AG08396 (cell line): ENCODE data around the gene IFNK.
"Not testable (repeated sequence)": the region's sequence is repeated elsewhere in the genome, so short reads cannot be mapped to it uniquely, and the experiment has no call there.

Experiments
- DNase-seq: peaks from one replicate; pipeline ENCODE4 v3.0.0; 2012; ENCODE audit warnings: low spot score, mixed read lengths

Gene IFNK, protein sequence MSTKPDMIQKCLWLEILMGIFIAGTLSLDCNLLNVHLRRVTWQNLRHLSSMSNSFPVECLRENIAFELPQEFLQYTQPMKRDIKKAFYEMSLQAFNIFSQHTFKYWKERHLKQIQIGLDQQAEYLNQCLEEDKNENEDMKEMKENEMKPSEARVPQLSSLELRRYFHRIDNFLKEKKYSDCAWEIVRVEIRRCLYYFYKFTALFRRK

GRCh38 chr9:27524236-27524635 lies at the start of gene IFNK:
Gene IFNK, plus strand, starts transcription at chr9:27524290. Its CDS starts 47 bp downstream, at chr9:27524337.
- DNase-seq, result no peak

DNA sequence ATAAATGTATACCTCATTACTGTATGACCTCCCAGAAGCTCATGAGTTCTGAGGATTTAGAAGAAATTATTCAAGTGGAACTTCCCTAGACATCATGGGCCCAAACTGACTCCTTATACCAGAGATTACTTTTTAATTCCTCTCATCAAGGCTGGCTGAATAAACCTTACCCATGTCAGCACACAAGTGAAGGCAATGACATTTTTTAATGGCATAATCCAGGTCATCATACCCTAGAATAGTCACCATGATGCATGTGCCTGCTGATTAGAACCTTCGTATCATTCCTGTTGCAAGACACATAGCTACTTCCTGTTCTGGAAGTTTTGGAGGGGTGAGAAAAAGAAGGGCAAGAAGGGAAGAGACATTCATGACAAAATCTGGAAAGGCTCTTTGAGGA lies 49.8 kb upstream of the IFNK start:
- no peak for DNase-seq

DNA sequence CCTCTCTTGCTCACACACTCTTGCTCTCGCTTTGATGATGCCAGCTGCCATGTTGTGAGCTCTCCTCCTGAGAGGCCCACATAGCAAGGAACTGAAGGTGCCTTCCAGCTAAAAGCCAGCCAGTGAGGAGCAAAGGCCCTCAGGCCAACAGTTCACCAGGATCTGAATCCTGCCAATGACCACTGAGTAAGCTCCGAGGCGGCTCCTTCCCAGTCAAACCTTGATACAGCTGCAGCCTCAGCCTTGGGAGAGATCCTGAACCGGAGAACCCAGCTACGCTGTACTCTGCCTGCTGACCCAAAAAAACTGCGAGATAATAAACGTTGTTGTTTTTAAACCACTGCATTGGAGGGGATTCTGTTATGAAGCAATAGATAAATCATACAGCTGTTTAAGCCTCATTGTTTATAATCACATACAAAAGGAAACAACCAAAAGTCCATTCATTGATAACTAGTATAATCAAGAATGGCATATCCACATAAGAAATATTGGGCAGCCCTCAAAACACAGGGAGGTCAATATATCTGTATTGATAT lies 49.0 kb upstream of the IFNK start:
- DNase-seq, result no peak

GRCh38 chr9:27476870-27477515 lies 47.1 kb upstream of the IFNK start:
- DNase-seq, result no peak

GRCh38 chr9:27478322-27478721 lies 45.8 kb upstream of the IFNK start:
- no peak for DNase-seq

- DNase-seq, result no peak
Measured at GRCh38 chr9:27482709-27483108, 41.4 kb upstream of the IFNK start.

DNA sequence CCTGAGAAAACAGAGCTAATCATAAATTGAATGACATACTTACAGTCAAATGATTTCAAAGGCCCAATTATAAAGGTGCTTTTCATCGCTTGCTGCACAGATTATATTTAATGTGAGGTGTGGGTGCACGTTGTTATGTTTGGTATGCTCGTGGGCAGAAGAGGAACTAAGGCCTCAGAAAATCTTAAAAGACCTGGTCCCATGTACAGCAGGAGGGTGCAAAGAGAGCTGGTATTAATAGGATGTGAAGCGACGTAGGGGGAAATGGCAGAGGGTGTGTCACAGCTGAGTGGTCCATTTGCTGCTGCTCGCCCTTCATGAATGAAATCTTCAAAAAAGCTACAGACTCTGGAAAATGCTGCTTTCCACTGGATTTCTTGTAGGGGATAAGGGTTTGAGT lies 40.5 kb upstream of the IFNK start:
- DNase-seq, result no peak

DNA sequence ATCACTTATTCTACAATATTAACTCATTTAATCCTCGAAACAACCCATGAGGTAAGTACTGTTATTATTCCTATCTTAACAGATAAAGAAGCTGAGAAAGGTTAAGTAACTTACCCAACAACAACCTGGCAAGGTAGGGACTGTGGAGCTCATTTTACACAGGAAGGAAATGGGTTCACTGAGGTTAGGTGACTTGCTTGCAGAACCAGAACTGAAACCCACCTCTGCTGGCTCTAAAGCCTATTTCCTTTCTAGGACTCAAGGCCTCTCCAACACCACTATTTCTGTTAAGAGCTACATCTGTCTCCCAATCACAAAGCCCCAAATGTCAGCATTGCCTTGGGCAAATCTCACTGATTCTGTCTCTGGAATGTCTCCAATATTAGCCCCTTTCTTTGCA lies 38.9 kb upstream of the IFNK start:
- no peak for DNase-seq

GRCh38 chr9:27487128-27487640 lies 36.9 kb upstream of the IFNK start:
- DNase-seq, result no peak

DNA sequence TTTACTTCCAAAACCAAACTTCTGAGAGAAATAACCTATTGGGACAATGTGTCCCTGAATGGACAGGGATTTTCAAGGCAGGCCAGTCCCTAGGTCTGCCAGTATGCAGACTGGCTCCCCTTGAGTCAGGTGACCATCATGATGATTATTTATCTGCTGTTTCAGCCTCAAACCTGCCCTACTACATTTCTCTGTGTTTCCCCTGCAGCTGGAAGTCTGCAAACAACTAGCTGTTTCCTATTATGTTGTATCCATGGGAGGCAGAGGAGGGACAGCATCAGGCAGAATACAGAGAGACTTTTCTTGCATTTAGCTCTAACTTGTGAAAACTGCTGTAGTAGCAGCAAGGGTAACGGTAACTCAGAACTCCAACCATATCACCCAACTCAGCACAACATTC lies 36.2 kb upstream of the IFNK start:
- no peak for DNase-seq

DNA sequence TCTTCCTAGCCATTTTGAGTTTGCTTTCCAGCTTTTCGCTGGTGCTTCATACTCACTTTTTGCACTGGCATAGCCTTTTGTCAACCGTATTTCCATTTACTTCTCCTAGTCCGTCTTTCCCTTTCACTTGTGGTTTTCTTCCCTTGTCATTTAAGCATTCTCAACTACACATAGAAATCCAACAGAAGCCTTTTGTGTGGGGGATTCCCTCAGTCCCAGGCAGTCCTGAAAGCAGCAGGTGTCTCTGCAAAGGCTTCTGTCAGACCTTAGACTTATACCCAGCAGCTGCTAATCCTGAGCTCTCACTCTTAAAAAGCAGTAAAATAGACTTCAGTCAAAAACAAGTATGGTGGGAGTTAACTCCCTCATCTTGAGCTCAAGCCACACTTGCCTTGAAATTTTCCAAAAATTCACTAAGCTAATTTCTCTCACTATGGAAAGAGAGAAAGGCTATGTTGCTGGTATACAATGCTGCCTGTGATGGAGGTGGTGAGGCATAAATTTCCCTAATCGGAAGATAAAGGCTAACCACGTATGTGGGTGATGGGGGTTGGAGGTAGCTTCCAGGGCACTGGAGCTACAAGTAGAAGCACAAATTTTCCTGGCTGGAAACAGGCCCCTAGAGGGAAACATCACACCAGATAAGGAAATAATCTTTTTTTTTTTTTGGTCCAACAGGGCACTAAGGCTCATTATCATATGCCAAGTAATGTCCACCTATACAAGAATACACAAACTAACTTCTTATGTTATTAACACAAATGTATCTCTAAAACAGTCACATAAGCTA lies 34.8 kb upstream of the IFNK start:
- DNase-seq, result no peak

DNA sequence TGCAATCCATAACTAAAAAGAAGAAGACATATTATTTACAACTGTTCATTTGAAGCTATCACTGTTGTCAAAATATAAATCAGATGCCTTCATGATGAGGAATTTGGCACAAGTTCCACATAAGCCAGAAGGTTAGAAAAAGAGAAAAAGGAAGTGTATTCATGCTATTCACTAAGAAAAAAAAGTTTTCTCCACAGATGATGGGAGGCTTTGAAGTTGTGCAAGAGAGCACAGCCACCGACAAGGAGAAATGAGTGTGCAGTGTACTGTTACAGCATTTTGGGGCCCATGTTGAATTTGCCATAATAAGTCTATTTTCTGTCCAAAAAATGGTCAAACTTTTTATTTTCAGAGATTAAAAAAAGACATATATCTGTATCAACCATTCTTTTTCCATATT lies 32.9 kb upstream of the IFNK start:
- no peak for DNase-seq

- DNase-seq, result no peak
Measured at GRCh38 chr9:27495480-27496134, 28.5 kb upstream of the IFNK start.

DNA sequence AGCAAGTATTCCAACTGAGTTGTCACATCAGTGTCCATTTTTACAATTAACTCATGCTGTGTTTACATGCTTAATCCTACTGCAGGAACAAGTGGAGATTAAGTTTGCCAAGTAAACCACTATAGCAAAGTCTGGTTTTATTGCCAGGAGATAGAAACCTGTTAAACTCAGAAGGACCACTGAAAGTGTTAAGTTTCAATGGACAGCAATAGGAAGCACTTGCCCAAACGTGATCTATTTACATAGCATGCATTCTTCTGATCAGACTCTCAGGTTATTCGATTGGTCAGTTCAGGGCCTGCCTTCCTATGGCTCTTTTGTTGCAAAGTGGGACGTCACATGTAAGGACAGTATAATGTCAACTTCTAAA lies 28.0 kb upstream of the IFNK start:
- DNase-seq, result no peak

- no peak for DNase-seq
Measured at GRCh38 chr9:27497883-27498417, 26.1 kb upstream of the IFNK start.

DNA sequence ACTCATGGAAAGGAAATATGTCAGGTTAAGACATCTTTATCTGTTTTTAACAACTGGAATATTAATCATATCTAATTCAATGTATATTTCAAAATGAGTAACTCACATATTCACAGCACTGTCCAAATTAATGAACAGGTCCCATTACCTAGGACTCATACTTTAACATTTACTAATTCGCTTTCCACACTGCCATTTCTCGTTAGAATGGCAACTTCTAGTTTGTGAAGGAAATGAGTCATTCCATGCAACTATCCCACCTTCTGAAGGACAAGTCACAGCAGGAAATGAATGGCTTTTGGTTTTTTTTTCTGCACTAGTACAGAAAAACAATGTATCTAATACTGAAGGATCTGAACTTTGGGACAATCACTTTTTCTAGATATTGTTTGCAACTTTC lies 24.6 kb upstream of the IFNK start:
- no peak for DNase-seq

GRCh38 chr9:27500902-27501301 lies 23.2 kb upstream of the IFNK start:
- not testable (repeated sequence) for DNase-seq

GRCh38 chr9:27503623-27504022 lies 20.5 kb upstream of the IFNK start:
- DNase-seq, result no peak

- no peak for DNase-seq
Measured at GRCh38 chr9:27504259-27504658, 19.8 kb upstream of the IFNK start.

- DNase-seq, result no peak
Measured at GRCh38 chr9:27505744-27506161, 18.3 kb upstream of the IFNK start.

GRCh38 chr9:27506981-27507380 lies 17.1 kb upstream of the IFNK start:
- DNase-seq, result no peak

DNA sequence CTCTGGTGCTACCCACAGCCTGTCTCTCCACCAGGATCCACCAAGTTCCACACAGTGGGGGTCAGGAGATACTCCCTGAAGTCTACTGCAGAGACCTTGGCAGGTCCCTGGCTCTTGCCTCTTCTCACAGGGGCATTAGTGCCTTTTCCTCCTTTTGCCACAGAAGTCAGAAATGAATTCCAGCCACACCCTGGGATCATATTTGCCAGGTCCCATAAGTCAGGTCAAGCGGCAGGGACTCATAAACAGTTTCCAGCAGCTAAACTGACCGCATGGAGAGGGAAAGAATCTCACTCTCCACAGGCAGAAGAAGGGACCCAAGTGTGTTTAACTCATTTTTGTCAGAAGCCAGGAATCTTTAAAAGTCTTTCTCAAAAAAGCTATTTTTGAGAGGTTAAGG lies 13.3 kb upstream of the IFNK start:
- DNase-seq, result no peak
